Astrocyte of the cerebellum (primary cell): Measurements from ENCODE around the gene CXXC4.

Experiments
- DNase-seq: peaks from one replicate; pipeline ENCODE4 v3.0.0-alpha.2; 2011; ENCODE audit warnings: low read depth
- H3K4me3 ChIP-seq: 2 replicates; pipeline ENCODE4 v1.5.1; 2011; ENCODE audit warnings: mild to moderate bottlenecking, low read depth, low read length, moderate library complexity
- in situ Hi-C: cut with HindIII; loops from 2 replicates; pipeline ENCODE4 v1.10.0; 2017; ENCODE audit warnings: low sequenced_read_pairs
- TF ChIP-seq, protein P1 (sequence below): IDR thresholded peaks from 2 replicates; pipeline ENCODE4 v1.5.1; 2012; ENCODE audit warnings: low read length, low read depth, moderate library complexity, mild to moderate bottlenecking; ENCODE audit errors: missing control alignments

The CXXC4 gene

DNA sequence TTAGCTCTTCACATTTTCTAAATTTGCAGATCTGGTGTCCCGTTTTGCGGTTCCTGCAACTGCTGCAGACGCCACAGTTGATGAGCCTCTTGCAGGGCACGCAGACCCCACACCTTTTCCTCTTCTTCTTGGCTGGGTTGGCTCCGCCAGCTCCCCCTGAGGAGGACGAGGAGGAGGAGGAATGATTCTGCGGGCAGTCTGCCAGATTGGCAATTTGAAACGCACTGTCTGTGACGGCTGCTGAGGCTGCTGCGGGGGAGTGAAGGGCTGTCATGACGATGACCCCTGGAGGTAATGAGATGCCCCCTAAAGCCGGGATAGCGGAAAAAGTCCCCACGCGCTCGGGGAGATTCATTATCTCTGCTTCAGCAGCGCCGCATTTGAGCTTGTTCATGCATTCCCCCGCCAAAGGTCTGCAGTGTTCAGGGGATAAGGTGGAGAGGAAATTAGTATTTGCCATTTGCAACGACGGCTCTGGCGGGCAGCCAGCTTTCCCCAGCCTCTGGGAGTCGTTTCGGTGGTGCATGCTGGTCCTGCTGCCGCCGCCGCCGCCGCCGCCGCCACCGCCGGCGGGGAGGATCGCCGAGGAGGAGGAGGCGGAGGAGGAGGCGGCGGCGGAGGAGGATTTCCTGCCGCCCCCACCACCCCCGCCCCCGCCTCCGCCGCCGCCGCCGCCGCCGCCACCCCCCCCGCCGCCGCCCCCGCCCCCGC, 3.8 kb downstream of the CXXC4 start:
- DNase-seq: no peak
- in situ Hi-C loops: no loop called here
- H3K4me3 ChIP-seq: peak overlapping the region; percentile 73
- TF ChIP-seq, protein P1, sequence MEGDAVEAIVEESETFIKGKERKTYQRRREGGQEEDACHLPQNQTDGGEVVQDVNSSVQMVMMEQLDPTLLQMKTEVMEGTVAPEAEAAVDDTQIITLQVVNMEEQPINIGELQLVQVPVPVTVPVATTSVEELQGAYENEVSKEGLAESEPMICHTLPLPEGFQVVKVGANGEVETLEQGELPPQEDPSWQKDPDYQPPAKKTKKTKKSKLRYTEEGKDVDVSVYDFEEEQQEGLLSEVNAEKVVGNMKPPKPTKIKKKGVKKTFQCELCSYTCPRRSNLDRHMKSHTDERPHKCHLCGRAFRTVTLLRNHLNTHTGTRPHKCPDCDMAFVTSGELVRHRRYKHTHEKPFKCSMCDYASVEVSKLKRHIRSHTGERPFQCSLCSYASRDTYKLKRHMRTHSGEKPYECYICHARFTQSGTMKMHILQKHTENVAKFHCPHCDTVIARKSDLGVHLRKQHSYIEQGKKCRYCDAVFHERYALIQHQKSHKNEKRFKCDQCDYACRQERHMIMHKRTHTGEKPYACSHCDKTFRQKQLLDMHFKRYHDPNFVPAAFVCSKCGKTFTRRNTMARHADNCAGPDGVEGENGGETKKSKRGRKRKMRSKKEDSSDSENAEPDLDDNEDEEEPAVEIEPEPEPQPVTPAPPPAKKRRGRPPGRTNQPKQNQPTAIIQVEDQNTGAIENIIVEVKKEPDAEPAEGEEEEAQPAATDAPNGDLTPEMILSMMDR: no peak

DNA sequence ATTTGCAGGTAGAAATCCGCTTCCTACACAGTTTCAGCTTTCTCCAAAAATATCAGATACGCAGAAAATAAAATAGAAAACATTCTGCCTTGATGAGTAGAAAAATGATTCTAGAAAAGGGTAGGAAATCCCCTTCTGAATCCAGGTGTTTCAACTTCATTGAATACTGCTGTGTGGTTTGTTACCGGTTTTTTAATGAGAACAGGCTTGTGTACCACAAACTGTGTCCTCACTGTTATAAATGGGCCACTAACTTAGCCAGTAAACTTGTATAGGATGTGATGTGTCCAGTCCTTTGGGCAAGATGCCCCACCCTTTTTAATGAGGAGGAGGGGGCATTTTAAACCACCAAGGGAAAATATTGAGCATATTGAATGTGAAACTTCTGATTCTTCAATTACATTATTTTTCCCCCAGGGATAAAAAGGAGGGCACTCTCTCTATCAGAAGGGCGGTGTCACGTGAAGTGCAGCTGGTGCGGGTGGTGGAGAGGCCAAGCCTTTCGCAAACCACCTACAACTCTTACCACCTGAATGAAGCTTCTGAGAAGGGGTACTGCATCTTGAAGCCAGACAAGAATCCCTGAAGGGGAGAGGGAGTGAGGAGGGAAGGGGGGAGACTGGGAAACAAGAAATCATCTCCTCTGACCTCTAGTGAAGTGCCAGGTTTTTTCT, 4.5 kb downstream of the CXXC4 start:
- TF ChIP-seq, protein P1: no peak
- peak overlapping the region; percentile 73 for H3K4me3 ChIP-seq
- in situ Hi-C loops: no loop called here
- DNase-seq: no peak

DNA sequence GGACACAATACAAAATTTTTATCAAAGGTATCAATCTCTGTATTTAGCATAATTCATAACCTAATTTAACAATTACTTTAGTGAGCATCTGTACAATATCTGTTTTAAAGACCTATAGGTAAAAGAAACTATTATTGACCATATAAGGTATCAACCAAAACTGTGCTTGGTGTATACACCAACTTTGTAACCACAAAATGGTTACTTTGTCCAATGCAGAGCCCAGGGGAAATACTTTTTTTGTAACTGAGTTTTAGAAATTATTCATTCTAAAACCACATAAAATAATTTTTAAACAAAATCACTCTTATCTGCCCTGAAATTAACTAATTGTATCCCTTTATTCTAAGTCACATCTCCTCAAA, 5.0 kb downstream of the CXXC4 start:
- TF ChIP-seq, protein P1: no peak
- H3K4me3 ChIP-seq: no peak overlapping the region
- DNase-seq: no peak
- in situ Hi-C loops: no loop called here

DNA sequence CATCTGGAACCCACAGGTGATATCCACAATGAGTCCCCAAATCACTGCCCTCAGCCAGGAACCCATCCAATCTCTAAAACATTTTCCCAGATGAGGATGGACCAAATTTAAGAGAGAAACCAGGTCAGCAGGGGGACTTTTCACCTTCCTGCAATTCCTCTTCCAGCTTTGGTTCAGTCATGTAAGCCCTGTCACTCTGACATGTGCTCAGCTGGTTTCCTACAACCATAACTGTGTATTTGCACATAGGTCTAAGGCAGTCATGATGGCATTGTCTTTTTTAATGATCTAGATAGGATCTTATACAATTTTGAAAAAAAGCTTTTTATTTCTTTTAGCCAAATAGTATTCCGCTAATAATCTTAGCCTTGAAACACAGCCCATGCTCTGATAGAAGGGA, 6.5 kb downstream of the CXXC4 start:
- no peak overlapping the region for H3K4me3 ChIP-seq
- DNase-seq: no peak
- in situ Hi-C loops: no loop called here
- TF ChIP-seq, protein P1: no peak

DNA sequence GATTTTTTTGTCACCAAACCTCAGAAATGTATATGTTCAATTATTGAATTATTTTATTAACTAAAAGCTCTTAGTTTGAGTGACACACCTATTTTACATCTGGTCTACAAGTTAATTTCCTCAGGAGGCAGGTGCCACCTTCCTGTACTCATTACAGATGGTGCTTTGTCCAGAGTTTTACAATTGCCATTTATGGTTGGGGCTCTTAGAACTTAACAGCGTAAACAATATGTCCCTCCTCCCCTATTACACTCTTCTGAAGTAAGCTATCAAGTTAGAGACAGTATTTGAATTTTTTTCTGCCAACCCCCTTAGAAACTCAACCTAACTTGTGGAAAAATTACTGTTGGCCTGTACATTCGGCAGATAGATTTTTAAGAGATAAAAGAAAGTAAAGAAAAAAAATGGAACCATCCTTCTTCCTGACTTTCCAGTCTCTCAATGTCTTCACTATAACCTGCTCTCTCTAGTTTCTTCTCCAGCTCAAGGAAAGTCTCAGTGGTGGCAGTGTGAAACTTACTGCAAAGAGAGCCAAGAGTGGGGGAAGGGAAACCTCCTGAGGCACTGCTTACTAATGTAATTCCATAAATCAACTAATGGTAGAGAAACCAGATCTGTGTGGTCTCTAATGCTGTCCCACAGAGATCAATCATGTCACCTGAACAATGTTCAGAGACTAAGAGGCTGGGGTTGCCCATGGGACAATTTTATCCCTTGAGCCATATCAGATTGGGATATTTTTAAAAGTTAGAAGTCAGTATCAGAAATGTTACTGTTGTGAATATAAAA, 7.8 kb downstream of the CXXC4 start:
- TF ChIP-seq, protein P1: no peak
- DNase-seq: no peak
- in situ Hi-C loops: no loop called here
- H3K4me3 ChIP-seq: no peak overlapping the region

DNA sequence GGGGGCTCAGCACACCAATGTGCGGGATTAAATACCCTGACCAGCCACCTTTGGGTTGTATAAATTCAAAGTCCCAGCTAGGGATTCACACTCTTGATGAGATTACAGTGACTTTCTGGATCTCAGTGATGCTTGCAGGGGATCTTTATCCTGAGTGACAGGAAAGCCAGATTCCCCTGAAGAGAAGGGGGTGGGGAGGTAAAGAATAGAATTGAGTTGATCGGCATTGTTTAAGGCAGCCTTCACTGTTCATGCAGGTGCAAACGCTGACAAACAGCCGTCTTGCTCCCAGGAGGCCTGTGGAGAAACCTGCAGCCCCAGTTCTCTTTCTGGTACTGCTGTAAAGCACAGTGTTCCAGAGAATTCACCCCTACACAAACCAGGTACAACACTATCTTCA, 19.0 kb downstream of the CXXC4 start:
- in situ Hi-C loops: no loop called here
- no peak for DNase-seq
- TF ChIP-seq, protein P1: no peak
- no peak overlapping the region for H3K4me3 ChIP-seq
